ENCODE results near the gene HLF. TPM values are rescaled to one million over a fixed set of nuclear protein-coding genes. Genes with fewer than 3 reads are reported as not detected.

Gene HLF
- total RNA-seq, 1 donor, result 1.7 TPM

DNA sequence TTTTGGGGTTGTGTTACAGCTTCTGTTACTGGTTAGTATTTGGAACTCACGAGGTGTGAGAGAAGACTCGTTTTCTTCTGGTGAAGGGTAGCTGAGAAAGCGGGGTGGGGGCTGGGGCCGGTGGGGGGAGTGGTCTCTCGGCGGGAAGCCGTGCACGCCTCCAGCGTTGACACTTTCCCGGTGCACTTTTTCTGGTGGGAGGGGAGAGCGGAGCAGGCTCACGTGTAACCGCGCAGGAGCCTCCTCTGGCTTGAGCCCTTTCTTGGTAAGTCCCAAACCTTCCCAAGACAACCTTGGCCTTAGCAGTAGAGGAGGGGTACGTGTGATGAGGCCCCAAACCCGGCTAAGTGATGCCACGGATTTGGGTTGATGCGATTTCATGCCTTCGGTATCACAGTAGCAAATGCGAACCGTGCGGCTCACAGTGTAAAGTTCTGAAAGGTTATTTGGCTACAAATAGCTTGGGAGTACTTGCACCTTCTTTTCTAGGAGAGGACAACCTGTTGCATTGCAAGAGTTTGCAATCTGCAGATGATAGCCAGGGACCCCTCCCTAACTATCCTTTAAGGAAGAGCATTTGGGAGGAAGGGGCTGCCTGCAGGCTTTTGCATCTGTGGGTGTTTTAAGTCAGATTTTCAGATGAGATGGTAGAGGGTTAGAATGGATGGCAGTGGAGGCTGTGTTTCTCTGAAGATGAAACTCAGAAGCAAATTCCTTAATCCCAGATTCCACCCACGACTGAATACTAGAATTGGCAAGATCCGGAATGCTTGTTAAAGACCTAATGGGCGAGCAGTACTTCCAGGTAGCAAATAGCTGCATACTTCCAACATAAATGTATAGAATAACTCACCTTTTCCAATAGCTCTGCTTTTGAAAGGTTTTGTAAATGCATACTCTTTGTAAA lies 1.5 kb downstream of the HLF start:
- Histone ChIP-seq H3K27me3 (ENCODE audit: insufficient read depth, low read length) (peaks cover 83% of the 10 kb centered on the region), H3K9me3 (ENCODE audit: low read depth, low read length) (no peaks in the 10 kb centered on the region), H3K4me1 (ENCODE audit: insufficient read depth, low read length) (peaks cover 25% of the 10 kb centered on the region), H3K4me3 (ENCODE audit: low read length) (no peak overlapping the region)

DNA sequence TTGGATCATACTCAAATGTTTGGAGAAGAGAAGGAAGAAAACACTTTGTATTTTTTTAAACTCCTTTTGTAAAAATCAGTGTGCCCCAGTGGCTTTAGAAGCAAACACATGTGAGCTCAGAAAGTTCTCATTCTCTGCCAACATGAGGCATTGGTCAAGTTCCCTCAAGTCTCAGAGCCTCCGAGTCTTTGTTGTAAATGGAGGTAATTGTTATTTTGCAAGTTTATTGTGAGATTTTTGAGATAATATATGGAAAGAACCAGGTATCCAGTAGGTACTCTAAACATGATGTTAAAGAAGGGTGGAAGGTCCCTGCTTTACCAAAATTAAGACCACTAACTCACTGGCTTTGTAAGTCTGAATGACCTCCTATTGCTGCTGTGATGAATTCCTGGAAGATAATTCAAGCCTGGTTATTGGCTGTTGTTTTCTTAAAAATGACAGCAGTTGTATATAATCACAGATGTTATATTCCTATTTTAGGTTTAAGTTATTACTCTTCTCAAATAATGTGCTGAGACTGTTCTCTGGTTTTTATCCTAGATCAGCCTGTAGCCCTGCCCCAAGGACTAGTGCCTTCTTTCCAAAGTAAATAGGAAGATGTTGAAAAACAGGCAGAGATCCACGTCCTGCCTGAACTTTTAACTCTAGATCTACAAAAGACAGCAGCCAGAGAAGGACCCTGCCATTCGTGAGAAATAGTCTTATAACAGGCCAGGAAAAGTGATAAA lies 2.4 kb downstream of the HLF start:
- no peaks in the 10 kb centered on the region for H3K9me3 ChIP-seq (ENCODE audit: low read depth, low read length)
- H3K27me3 ChIP-seq (ENCODE audit: insufficient read depth, low read length), result peaks cover 75% of the 10 kb centered on the region
- H3K4me1 ChIP-seq (ENCODE audit: insufficient read depth, low read length), result peaks cover 25% of the 10 kb centered on the region
- no peak overlapping the region for H3K4me3 ChIP-seq (ENCODE audit: low read length)

DNA sequence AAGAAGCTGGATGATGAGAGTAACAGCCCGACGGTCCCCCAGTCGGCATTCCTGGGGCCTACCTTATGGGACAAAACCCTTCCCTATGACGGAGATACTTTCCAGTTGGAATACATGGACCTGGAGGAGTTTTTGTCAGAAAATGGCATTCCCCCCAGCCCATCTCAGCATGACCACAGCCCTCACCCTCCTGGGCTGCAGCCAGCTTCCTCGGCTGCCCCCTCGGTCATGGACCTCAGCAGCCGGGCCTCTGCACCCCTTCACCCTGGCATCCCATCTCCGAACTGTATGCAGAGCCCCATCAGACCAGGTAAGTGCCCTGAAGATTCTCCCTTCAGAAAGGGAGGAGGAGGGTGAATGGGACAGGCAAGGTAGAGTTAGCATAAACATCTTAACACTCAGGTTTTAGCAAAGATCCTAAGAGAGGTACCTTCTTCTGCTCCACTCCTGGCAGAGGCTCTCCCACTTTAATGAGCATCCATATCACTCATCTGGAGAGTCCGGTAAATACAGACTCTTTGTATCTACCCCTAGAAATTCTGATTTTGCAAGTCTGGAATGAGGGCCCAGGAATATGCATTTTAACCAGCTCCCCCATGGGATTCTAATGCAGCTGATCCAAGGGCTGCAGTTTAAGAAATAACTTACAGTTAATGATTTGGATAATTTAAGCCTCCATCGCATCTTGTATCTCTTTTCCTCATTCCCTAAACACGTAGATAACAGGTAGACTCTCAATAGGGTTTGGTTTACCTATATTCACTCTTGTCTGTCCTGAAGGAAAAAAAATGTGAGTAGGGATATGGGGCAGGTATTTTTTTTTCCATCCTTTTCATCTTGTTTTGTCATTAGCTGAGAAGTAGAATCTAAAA lies 3.3 kb downstream of the HLF start:
- Histone ChIP-seq H3K9me3 (ENCODE audit: low read depth, low read length) (no peaks in the 10 kb centered on the region), H3K4me1 (ENCODE audit: insufficient read depth, low read length) (peaks cover 25% of the 10 kb centered on the region)

DNA sequence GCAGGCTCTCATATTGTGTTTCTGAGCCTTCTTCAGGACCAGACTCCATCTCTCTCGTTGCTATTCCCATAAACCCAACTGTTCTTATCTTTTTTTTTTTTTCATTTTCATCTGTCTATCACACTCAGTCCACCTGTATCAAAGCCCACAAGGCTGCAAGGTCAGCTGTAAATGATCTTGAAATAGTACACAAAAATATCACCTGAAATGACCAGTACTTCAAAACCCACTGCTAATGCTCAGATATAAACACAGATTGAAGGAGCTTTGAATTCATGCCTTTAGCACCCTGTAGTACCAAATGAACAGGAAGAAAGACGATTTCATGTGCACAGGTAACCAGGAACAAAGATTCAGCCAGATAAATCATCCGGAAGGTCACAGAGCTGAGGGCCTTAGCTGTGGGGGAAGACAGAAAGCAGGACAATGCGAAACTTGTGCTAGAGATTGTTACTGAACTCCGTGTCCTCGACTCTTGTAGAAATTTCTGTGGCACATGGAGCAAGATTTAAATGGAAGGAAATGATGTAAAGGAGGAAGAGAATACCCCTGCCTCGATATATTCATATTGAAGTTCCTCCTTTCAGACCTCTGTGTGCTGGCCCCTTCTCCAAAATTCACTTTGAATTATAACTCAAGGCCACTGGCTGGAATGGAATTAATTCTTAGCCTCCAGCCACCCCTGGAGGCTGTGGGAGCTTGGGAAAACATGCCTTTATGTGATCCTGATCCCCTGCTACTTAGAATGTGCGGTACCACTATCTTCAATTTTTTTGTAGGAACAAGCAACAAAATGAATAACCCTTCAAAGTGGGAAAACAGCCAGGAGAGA lies 4.1 kb downstream of the HLF start:
- Histone ChIP-seq H3K4me3 (ENCODE audit: low read length) (no peak overlapping the region), H3K9me3 (ENCODE audit: low read depth, low read length) (no peaks in the 10 kb centered on the region), H3K4me1 (ENCODE audit: insufficient read depth, low read length) (peaks cover 19% of the 10 kb centered on the region), H3K27me3 (ENCODE audit: insufficient read depth, low read length) (peaks cover 71% of the 10 kb centered on the region)

More for the DNA sequence above, 3.3 kb downstream of the HLF start:
- H3K4me3 ChIP-seq (ENCODE audit: low read length), result no peak overlapping the region
- H3K27me3 ChIP-seq (ENCODE audit: insufficient read depth, low read length), result peaks cover 71% of the 10 kb centered on the region

DNA sequence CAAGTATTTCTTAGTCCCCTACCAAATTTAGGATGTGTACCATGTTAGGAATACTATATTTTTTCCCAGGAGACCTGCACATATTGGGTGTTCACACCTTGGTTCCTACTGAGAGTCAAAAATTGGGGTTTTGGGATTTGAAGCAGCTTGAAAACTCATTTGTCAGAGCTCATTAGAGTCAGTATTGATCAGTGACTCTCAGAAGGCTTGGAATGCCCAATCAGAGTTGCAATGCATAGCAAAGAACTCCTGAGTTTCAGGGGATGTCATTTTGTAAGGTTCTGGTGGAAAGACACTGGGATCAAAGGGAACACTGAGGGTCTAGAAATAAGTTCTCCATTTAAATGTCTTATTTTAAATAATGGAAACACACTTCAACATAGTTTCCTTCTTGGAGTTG lies 5.1 kb downstream of the HLF start:
- H3K27me3 ChIP-seq (ENCODE audit: insufficient read depth, low read length), result peaks cover 63% of the 10 kb centered on the region
- H3K4me3 ChIP-seq (ENCODE audit: low read length), result no peak overlapping the region
- H3K9me3 ChIP-seq (ENCODE audit: low read depth, low read length), result no peaks in the 10 kb centered on the region
- H3K4me1 ChIP-seq (ENCODE audit: insufficient read depth, low read length), result peaks cover 9% of the 10 kb centered on the region

DNA sequence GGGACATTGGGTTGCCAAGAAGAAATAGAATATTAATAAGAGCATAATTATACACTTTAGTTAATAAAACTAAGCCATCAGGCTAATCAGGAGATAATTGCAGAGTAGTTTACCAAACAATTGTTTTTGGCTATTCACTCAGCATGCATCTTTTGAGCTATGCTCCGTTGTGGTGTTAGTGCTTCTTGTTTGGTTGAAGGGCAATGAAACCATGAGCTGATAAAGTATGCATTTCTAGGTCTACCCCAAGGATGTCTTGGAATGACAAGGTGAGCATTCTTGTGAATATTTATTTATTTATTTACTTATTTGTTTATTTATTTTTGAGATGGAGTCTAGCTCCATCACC lies 6.4 kb downstream of the HLF start:
- peaks cover 57% of the 10 kb centered on the region for H3K27me3 ChIP-seq (ENCODE audit: insufficient read depth, low read length)
- H3K9me3 ChIP-seq (ENCODE audit: low read depth, low read length), result no peaks in the 10 kb centered on the region
- no peaks in the 10 kb centered on the region for H3K4me1 ChIP-seq (ENCODE audit: insufficient read depth, low read length)
- H3K4me3 ChIP-seq (ENCODE audit: low read length), result no peak overlapping the region

DNA sequence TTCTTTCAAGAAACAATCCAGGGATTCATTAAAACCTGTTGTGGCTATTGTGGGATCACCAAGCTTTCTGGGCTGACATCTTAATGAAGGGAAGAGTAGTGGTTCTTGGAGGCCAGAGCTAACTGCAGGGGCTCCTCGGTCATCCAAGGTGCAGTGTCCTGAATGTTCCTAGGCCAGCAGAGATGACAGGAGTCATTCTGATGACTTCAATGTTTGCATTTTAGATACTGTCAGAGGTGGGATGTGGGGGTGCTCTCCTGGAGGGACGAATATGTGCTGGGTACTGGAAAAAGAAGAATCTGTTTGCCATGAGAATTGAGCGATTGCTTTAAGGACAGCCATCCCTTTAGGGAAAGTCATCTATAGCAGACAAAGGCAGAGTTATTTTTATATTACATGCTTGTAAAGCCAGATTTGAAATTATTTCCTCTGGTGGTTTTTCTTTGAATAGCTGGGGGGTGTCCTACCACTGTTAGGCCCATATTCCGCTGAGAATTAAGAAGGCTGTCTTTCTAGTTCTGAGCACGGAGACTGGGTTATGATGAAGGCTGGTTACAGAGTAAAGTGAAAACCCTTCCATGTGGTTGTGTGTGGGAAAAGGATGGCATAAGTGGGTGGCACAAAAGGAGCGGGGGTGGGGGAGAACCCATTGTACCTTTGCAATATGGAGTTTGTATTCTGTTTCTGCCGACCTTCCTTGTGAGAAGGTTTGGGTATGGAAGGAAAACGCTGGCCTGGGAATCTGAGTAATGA lies 7.4 kb downstream of the HLF start:
- Histone ChIP-seq H3K4me1 (ENCODE audit: insufficient read depth, low read length) (no peaks in the 10 kb centered on the region), H3K9me3 (ENCODE audit: low read depth, low read length) (no peaks in the 10 kb centered on the region), H3K4me3 (ENCODE audit: low read length) (no peak overlapping the region), H3K27me3 (ENCODE audit: insufficient read depth, low read length) (peaks cover 48% of the 10 kb centered on the region)

DNA sequence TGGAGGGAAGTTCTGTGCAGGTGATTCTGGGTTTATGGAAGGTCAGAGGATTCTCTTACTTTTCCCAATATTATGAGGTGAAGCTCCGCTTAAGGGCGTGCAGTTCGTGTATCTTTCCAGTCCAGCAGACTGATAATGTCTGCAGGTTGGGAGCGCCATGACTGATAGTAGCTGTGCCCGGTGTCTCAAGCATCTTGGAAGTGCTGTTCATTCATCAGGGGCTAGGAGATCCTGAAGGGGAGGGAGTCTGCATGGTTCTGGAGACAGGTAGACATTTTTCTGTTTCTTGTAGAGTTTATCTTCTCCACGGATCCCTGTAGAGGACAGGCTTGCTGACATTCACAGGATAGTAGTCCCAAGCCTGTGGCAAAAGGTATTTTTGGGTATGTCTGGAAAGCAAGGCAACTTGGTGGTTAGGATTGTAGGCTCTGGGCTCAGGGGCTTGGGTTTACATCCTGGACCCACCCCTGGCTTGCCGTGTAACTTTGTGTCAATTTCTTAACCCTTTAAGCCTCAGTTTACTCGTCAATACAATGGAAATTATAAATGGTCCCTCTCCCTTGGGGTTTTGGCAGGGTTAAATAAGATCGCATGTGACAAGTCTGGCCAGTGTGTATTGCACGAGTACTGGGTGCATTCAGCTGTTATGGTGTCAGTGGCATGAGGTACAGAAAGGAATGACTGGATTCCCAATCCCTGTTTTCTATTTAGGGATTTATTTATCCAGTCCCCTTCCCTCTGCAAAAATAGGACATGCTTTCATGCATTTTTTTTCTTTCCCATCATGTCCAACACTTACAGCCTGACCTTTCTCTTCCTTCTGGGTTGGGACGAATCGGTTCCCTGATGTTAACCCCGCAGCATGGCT lies 8.2 kb downstream of the HLF start:
- Histone ChIP-seq H3K27me3 (ENCODE audit: insufficient read depth, low read length) (peaks cover 40% of the 10 kb centered on the region), H3K4me1 (ENCODE audit: insufficient read depth, low read length) (no peaks in the 10 kb centered on the region), H3K4me3 (ENCODE audit: low read length) (no peak overlapping the region), H3K9me3 (ENCODE audit: low read depth, low read length) (no peaks in the 10 kb centered on the region)

DNA sequence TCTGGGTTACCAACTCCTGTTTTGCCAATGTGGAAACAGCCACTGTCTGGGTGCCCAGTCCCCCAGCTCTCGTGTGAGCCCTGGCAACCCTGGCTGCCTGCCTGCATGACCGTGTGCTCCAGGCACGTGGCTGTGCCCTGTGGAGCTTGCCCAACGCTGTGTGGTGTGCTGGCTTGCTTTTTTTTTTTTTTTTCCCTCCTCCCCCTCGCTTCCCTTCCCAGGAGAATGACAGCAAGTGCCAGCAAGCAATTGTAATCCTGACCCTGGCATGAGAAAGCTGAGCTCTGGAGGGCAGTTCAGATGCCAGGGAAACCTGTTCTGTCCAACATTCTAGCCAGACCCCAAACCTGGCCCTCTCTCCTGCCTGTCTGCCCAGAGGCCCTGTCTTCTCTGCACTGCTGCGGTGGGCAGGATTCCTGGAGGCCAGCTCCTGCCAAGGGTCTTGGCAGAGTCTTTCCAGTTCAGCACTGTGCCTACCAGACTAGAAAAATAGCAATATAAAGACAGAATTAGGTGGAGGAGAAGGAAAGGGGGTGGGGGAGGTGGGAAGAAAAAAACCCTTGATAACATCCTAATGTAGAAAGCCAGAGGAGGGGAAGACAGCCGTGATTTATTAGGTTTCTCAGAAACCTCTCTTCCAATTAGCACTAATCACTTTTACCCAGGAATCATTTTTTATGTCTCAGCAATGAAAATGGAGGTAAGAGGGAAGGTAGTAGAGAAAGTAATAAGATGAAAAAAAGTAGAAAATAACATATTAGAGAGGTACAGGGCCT lies 9.0 kb downstream of the HLF start:
- H3K4me3 ChIP-seq (ENCODE audit: low read length), result no peak overlapping the region
- H3K27me3 ChIP-seq (ENCODE audit: insufficient read depth, low read length), result peaks cover 32% of the 10 kb centered on the region
- no peaks in the 10 kb centered on the region for H3K9me3 ChIP-seq (ENCODE audit: low read depth, low read length)
- no peaks in the 10 kb centered on the region for H3K4me1 ChIP-seq (ENCODE audit: insufficient read depth, low read length)

DNA sequence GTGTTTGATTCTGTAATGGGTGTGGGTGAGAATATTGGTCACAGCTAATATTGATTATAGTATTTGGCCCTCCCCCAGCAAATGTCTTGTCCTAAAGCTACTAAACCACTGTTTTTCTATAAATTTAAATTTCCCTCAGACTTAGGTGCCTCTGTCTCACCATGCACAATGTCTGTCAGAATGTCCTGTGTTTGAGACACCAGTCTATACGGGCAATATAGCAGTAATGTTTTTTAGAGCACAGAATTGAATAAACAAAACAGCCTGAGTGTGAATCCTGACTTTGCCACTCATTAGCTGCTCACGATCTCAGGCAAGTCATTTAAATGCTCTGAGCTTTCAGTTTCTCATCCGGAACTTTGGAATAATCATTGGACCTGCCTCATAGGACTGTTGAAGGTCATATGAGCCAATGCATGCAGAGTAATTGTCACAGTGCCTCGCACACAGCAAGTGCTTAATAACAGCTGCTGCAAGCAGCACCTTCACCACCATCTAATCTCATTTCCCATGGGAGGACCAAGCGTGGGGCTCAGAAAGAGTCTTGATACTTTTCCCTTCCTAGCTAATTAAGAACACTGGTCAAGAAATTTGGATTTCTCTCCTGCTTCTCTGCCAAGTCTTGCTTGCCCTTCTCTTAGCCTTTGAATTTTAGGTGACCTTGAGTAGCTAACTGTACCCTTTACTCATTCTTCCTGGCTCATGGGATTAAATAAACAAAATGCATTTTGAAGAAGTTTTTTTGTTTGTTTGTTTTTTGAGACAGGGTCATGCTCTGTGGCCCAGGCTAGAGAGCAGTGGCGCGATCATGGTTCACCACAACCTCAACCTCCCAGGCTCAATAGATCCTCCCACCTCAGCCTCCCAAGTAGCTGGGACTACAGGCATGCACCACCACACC lies 9.8 kb downstream of the HLF start:
- H3K27me3 ChIP-seq (ENCODE audit: insufficient read depth, low read length), result peaks cover 25% of the 10 kb centered on the region
- H3K4me3 ChIP-seq (ENCODE audit: low read length), result no peak overlapping the region
- H3K4me1 ChIP-seq (ENCODE audit: insufficient read depth, low read length), result no peaks in the 10 kb centered on the region
- no peaks in the 10 kb centered on the region for H3K9me3 ChIP-seq (ENCODE audit: low read depth, low read length)

DNA sequence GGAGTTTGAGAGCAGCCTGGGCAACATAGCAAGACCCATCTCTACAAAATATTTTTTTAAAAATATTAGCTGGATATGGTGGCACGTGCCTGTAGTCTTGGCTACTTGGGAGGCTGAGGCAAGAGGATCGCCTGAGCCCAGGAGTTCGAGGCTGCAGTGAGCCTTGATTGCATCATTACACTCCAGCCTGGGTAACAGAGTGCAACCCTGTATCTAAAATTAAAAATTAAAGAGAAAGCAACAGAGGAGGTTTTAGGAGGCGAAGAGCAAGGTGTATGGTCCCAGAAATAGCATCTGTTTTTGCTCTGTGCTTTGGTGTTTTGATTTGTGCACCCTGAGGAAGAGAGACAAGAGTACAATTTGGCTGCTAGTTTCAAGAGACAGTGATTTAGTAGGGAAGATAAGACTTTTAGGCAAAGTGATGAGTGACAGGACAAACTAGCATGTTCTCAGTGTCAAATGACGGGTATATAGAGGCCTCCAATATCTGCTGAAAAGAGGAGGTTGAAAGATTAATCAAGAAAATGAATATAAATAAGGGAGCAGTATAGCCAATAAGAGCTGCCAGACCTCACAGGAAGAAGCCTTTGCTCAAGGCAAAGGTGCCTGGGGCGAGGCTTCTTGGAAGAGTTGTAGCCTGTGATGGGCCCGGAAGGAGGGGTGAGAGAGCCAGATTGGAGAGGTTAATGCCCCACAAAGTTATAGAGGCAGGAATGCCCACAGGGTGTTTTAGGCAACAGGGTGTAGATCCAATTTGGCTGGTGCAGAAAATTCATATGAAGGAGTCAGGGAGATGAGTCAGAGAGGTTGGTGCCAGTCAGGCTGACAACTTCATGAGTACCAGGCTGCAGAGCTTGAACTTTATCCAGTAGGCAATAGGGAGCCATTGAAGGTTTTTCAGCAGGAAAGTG lies 11.4 kb downstream of the HLF start:
- Histone ChIP-seq H3K4me1 (ENCODE audit: insufficient read depth, low read length) (no peaks in the 10 kb centered on the region), H3K4me3 (ENCODE audit: low read length) (no peak overlapping the region), H3K9me3 (ENCODE audit: low read depth, low read length) (no peaks in the 10 kb centered on the region), H3K27me3 (ENCODE audit: insufficient read depth, low read length) (peaks cover 17% of the 10 kb centered on the region)

Data from mononuclear cell (primary cell).